ENCODE data around the gene TTYH3. TPM values are rescaled to one million over a fixed set of nuclear protein-coding genes. Genes with fewer than 3 reads are reported as not detected.

The TTYH3 gene
- total and polyA plus RNA-seq, 2 of the 13 experiments (the other 11 are each of a cell fraction or from before 2014, with no cell fraction given): 26.3 to 50.0 TPM

DNA sequence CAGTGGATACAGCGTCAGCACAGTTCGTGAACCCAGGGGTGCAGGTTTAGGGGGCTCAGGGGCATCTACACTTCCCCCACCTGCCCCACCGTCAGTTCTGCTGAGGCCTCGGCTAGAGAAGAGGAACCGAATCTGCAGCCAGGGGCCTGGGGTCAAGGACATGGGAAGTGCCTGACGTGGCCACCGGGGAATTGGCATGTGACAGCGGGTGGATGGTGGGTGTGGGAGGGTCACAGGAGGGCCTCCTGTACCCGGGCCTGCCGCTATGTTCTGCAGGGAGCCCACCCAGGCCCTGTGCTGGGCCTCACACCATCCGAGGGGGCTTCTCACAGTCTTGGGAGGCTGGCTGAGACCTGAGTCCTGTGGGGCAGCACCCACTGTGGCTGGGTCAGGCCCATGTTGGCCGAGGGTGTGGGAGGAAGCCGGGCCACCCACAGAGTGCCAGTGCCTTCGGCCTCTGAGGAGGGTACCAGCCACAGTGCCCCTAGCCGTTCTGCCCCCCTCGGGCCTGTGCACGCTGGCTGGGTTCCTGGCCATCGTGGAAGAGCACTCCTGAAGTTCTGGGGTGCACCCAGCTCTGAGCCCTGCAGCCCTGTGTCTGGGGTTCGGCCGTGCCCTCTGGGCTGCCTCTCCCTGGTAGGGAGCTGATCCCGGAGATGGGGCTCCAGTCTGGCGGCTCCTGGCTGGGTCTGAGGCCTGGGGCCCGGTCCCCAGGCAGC, 5.9 kb downstream of the TTYH3 start (continued):
- TF ChIP-seq, protein P1, sequence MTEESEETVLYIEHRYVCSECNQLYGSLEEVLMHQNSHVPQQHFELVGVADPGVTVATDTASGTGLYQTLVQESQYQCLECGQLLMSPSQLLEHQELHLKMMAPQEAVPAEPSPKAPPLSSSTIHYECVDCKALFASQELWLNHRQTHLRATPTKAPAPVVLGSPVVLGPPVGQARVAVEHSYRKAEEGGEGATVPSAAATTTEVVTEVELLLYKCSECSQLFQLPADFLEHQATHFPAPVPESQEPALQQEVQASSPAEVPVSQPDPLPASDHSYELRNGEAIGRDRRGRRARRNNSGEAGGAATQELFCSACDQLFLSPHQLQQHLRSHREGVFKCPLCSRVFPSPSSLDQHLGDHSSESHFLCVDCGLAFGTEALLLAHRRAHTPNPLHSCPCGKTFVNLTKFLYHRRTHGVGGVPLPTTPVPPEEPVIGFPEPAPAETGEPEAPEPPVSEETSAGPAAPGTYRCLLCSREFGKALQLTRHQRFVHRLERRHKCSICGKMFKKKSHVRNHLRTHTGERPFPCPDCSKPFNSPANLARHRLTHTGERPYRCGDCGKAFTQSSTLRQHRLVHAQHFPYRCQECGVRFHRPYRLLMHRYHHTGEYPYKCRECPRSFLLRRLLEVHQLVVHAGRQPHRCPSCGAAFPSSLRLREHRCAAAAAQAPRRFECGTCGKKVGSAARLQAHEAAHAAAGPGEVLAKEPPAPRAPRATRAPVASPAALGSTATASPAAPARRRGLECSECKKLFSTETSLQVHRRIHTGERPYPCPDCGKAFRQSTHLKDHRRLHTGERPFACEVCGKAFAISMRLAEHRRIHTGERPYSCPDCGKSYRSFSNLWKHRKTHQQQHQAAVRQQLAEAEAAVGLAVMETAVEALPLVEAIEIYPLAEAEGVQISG (CRISPR knock-in tag; IDR thresholded peaks at IDR 0.05): peak; percentile 14; the same call in 1 of the 2 replicates
- TF ChIP-seq ZBTB38 (CRISPR knock-in tag; IDR thresholded peaks at IDR 0.05) (0 out of 2 replicates have a peak, but pooled peaks have one; percentile 68), CEBPG (CRISPR knock-in tag; IDR thresholded peaks at IDR 0.05) (no peak), HNF4A (CRISPR knock-in tag; IDR thresholded peaks at IDR 0.05) (peak; percentile 42; the same call in 1 of the 2 replicates), ZNF543 (CRISPR knock-in tag; IDR thresholded peaks at IDR 0.05) (peak; percentile 1; the same call in 1 of the 2 replicates), KLF6 (CRISPR knock-in tag; IDR thresholded peaks at IDR 0.05) (0 out of 2 replicates have a peak, but pooled peaks have one; percentile 13), ZFP37 (CRISPR knock-in tag; IDR thresholded peaks at IDR 0.05; ENCODE audit: borderline replicate concordance) (0 out of 2 replicates have a peak, but pooled peaks have one; percentile 49), MYC (CRISPR knock-in tag; IDR thresholded peaks at IDR 0.05; ENCODE audit: borderline replicate concordance) (peak; percentile 63), ZNF101 (CRISPR knock-in tag; IDR thresholded peaks at IDR 0.05; ENCODE audit: borderline replicate concordance, low read depth) (no peak), AGO2 (optimal IDR thresholded peaks at IDR 0.05; ENCODE audit: low read depth, low read length) (peak; percentile 53), MED1 (CRISPR knock-in tag; IDR thresholded peaks at IDR 0.05) (no peak), DMAP1 (CRISPR knock-in tag; IDR thresholded peaks at IDR 0.05) (peak; percentile 33; the same call in 1 of the 2 replicates), ZNF468 (CRISPR knock-in tag; IDR thresholded peaks at IDR 0.05) (no peak), ZBTB7B (CRISPR knock-in tag; IDR thresholded peaks at IDR 0.05) (peak; percentile 74), HNRNPL (IDR thresholded peaks at IDR 0.05; ENCODE audit: low read depth, low read length) (peak; percentile 76)
- TF ChIP-seq, protein P2, sequence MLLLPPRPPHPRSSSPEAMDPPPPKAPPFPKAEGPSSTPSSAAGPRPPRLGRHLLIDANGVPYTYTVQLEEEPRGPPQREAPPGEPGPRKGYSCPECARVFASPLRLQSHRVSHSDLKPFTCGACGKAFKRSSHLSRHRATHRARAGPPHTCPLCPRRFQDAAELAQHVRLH (CRISPR knock-in tag; IDR thresholded peaks at IDR 0.05; ENCODE audit: borderline replicate concordance, low read depth): peak; percentile 9; the same call in 1 of the 2 replicates
- TF ChIP-seq, protein P3, sequence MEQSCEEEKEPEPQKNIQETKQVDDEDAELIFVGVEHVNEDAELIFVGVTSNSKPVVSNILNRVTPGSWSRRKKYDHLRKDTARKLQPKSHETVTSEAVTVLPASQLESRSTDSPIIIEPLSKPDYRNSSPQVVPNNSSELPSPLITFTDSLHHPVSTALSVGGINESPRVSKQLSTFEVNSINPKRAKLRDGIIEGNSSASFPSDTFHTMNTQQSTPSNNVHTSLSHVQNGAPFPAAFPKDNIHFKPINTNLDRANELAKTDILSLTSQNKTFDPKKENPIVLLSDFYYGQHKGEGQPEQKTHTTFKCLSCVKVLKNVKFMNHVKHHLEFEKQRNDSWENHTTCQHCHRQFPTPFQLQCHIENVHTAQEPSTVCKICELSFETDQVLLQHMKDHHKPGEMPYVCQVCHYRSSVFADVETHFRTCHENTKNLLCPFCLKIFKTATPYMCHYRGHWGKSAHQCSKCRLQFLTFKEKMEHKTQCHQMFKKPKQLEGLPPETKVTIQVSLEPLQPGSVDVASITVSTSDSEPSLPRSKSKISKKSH (CRISPR knock-in tag; IDR thresholded peaks at IDR 0.05; ENCODE audit: borderline replicate concordance): 0 out of 2 replicates have a peak, but pooled peaks have one; percentile 30
- TF ChIP-seq, protein P4, sequence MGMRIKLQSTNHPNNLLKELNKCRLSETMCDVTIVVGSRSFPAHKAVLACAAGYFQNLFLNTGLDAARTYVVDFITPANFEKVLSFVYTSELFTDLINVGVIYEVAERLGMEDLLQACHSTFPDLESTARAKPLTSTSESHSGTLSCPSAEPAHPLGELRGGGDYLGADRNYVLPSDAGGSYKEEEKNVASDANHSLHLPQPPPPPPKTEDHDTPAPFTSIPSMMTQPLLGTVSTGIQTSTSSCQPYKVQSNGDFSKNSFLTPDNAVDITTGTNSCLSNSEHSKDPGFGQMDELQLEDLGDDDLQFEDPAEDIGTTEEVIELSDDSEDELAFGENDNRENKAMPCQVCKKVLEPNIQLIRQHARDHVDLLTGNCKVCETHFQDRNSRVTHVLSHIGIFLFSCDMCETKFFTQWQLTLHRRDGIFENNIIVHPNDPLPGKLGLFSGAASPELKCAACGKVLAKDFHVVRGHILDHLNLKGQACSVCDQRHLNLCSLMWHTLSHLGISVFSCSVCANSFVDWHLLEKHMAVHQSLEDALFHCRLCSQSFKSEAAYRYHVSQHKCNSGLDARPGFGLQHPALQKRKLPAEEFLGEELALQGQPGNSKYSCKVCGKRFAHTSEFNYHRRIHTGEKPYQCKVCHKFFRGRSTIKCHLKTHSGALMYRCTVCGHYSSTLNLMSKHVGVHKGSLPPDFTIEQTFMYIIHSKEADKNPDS (CRISPR knock-in tag; IDR thresholded peaks at IDR 0.05): no peak
- TF ChIP-seq, protein P5, sequence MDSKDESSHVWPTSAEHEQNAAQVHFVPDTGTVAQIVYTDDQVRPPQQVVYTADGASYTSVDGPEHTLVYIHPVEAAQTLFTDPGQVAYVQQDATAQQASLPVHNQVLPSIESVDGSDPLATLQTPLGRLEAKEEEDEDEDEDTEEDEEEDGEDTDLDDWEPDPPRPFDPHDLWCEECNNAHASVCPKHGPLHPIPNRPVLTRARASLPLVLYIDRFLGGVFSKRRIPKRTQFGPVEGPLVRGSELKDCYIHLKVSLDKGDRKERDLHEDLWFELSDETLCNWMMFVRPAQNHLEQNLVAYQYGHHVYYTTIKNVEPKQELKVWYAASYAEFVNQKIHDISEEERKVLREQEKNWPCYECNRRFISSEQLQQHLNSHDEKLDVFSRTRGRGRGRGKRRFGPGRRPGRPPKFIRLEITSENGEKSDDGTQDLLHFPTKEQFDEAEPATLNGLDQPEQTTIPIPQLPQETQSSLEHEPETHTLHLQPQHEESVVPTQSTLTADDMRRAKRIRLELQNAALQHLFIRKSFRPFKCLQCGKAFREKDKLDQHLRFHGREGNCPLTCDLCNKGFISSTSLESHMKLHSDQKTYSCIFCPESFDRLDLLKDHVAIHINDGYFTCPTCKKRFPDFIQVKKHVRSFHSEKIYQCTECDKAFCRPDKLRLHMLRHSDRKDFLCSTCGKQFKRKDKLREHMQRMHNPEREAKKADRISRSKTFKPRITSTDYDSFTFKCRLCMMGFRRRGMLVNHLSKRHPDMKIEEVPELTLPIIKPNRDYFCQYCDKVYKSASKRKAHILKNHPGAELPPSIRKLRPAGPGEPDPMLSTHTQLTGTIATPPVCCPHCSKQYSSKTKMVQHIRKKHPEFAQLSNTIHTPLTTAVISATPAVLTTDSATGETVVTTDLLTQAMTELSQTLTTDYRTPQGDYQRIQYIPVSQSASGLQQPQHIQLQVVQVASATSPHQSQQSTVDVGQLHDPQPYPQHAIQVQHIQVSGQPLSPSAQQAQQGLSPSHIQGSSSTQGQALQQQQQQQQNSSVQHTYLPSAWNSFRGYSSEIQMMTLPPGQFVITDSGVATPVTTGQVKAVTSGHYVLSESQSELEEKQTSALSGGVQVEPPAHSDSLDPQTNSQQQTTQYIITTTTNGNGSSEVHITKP (CRISPR knock-in tag; IDR thresholded peaks at IDR 0.05; ENCODE audit: low read depth): no peak

Data from HepG2 (cell line).